GM19351 (cell line): ENCODE measurements around the gene NXPE4.
"Not testable (repeated sequence)": the region's sequence is repeated elsewhere in the genome, so short reads cannot be mapped to it uniquely, and the experiment has no call there.

Experiments used
- ATAC-seq: cut with Tn5 transposase; IDR thresholded peaks from one replicate; pipeline ENCODE4 v1.9.1; 2021; ENCODE audit warnings: mild to moderate bottlenecking, moderate library complexity; ENCODE audit not compliant: unreplicated experiment

The NXPE4 gene

GRCh38 chr11:114595571-114595970 is at the start of gene NXPE4:
Gene NXPE4 (minus strand): TSS chr11:114595786. CDS start chr11:114594759, 1,027 bp downstream.
- no peak for ATAC-seq

GRCh38 chr11:114639440-114639839 is 43.9 kb upstream of the NXPE4 start:
- not testable (repeated sequence) for ATAC-seq

- ATAC-seq = not testable (repeated sequence)
Measured at GRCh38 chr11:114631445-114631965, 35.9 kb upstream of the NXPE4 start.

GRCh38 chr11:114625294-114625693 is 29.7 kb upstream of the NXPE4 start:
- no peak for ATAC-seq

GRCh38 chr11:114624455-114625207 is 29.0 kb upstream of the NXPE4 start:
- ATAC-seq = no peak

- ATAC-seq = no peak
Measured at GRCh38 chr11:114623720-114624119, 28.1 kb upstream of the NXPE4 start.

- no peak for ATAC-seq
Measured at GRCh38 chr11:114622858-114623257, 27.3 kb upstream of the NXPE4 start.

- no peak for ATAC-seq
Measured at GRCh38 chr11:114621950-114622809, 26.6 kb upstream of the NXPE4 start.

- ATAC-seq = no peak
Measured at GRCh38 chr11:114621072-114621471, 25.5 kb upstream of the NXPE4 start.

- ATAC-seq = no peak
Measured at GRCh38 chr11:114619659-114620173, 24.1 kb upstream of the NXPE4 start.

GRCh38 chr11:114618139-114618538 is 22.6 kb upstream of the NXPE4 start:
- ATAC-seq = no peak

- ATAC-seq = no peak
Measured at GRCh38 chr11:114617157-114618124, 21.9 kb upstream of the NXPE4 start.

GRCh38 chr11:114616516-114616915 is 20.9 kb upstream of the NXPE4 start:
- ATAC-seq = no peak

GRCh38 chr11:114615448-114616361 is 20.1 kb upstream of the NXPE4 start:
- ATAC-seq = no peak

- ATAC-seq = no peak
Measured at GRCh38 chr11:114614127-114614720, 18.6 kb upstream of the NXPE4 start.

- not testable (repeated sequence) for ATAC-seq
Measured at GRCh38 chr11:114613094-114613493, 17.5 kb upstream of the NXPE4 start.

- no peak for ATAC-seq
Measured at GRCh38 chr11:114612686-114613085, 17.1 kb upstream of the NXPE4 start.

- ATAC-seq = not testable (repeated sequence)
Measured at GRCh38 chr11:114612199-114612598, 16.6 kb upstream of the NXPE4 start.
